ENCODE data around the gene COX6A2. TPM values are rescaled to one million over a fixed set of nuclear protein-coding genes. Genes with fewer than 3 reads are reported as not detected.
"Not testable (repeated sequence)": the region's sequence is repeated elsewhere in the genome, so short reads cannot be mapped to it uniquely, and the experiment has no call there.

Gene COX6A2
- total RNA-seq, 1 donor from 2014 or later: 1,516 TPM

DNA sequence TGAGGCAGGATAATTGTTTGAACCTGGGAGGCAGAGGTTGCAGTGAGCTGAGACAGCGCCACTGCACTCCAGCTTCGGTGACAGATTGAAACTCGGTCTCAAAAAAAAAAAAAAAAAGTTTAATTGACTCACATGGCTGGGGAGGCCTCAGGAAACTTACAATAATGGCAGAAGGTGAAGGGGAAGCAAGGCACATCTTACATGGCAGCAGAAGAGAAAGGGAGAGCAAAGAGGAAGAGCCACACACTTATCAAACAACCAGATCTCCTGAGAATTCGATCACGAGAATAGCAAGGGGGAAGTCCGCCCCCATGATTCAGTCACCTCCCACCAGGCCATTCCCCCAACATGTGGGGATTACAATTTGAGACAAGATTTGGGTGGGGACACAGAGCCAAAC is 17.8 kb upstream of the COX6A2 start:
- DNase-seq, ATAC-seq: not testable (repeated sequence)
- intact Hi-C loops (cut with micrococcal nuclease): loop anchor here (10.0 kb wide), 1 partner anchor 461 kb away; the partner anchor contains the start of gene HSD3B7

DNA sequence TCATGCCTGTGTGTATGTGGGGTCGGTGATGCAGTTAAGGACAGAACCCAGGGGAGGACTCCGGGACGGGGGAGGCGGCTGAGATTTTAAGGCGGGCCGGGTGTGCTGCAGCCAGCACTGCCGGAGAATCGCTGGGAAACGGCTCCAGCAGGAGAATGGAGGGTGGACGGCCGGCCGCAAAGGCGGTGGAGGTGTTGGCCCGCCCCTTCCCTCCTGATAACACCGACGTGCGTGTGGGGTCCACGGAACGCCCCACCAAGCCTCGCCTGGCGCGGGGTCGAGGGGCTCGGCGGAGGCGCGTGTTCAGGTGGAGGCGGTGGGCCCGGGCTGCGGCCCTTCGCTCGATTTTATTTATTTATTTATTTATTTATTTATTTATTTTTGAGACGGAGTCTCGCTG is 13.8 kb upstream of the COX6A2 start:
- intact Hi-C loops (cut with micrococcal nuclease): loop anchor here (10.0 kb wide), 1 partner anchor 457 kb away; the partner anchor contains the start of gene HSD3B7
- peak; percentile 49 for DNase-seq
- no peak for ATAC-seq

DNA sequence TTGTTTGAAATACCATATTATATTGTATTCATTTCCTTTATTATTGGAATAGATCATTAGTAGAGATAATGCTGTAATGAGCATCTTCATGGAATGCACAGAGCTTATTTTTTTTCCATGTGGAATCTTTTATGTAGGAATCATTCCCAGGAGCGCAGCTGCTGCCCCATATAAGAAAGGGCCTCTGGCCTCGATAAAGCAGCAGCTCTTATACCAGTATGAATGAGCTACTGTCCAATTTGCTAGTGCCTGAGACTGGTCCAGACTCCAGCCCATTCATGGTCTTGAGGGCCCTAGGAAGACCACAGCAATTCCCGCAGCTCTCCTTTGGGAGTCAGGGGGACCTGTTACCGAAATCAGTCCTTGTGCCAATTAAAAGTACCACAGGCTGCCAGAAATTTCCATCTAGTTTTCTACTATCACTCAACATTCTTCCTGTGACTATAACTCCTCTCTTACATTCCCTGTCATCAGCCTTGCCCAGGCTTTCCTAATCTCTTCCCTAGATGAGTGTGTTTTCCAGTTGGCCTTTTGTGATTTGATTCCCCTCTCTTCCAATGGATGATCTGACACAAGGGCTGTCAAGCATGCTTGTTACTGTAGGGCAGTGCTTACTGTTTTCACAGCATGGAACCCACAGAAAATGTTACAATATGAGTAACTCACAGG is 12.5 kb upstream of the COX6A2 start:
- ATAC-seq (no peak), DNase-seq (no peak)
- intact Hi-C loops (cut with micrococcal nuclease): loop anchor here (10.0 kb wide), 1 partner anchor 456 kb away; the partner anchor contains the start of gene HSD3B7

DNA sequence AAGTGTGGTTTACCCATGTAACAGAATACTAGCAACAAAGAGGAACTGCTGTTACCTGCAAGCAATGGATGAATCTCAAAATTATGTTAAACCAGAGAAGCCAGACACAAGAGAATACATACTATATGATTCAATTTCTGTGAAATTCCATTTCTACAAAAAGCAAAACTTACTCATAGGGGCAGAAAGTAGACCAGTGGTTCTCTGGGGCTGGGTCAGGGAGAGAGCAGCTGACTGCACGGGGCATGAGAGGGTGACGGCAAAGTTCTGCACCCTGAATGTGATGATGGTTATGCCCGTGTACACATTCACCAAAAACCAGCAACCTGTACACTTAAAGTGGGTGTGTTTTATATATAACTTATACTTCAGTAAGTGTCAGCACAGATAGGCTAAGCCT is 11.4 kb upstream of the COX6A2 start:
- ATAC-seq: no peak
- DNase-seq: no peak
- intact Hi-C loops (cut with micrococcal nuclease): no loop called here

DNA sequence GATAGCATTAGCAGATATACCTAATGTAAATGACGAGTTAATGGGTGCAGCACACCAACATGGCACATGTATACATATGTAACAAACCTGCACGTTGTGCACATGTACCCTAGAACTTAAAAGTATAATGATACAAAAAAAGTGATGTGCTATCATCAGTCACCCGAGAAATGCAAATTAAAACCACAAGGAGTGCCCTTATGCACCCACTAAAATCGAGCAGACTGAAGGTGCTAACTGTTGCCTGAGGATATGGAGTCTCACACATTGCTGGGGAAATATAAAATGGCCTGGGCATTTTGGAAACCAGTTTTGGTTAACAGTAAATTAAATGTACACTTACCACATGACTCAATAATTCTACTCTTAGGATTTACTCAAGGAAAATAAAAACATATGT is 10.9 kb upstream of the COX6A2 start:
- ATAC-seq; intact Hi-C loops (cut with micrococcal nuclease); DNase-seq: not testable (repeated sequence)

DNA sequence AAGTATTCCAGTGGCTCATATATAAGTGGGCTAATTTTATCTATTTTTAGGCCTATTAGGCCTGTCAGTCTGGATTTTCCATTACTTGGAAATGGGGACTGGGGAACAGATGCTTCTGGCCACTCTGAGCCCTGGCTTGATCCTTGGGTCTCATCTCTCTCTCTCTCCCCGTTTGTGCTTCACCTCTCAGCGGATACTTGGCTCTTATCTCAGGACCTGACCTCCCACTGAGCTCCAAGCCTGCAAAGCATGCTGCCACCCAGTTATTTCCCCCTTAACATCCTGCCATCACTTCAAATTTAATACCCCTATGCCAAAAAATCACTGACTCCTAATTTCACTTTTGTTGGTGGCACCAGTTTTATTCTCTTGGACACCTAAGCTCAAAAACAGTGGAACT is 10.3 kb upstream of the COX6A2 start:
- no peak for DNase-seq
- no peak for ATAC-seq
- intact Hi-C loops (cut with micrococcal nuclease): no loop called here

DNA sequence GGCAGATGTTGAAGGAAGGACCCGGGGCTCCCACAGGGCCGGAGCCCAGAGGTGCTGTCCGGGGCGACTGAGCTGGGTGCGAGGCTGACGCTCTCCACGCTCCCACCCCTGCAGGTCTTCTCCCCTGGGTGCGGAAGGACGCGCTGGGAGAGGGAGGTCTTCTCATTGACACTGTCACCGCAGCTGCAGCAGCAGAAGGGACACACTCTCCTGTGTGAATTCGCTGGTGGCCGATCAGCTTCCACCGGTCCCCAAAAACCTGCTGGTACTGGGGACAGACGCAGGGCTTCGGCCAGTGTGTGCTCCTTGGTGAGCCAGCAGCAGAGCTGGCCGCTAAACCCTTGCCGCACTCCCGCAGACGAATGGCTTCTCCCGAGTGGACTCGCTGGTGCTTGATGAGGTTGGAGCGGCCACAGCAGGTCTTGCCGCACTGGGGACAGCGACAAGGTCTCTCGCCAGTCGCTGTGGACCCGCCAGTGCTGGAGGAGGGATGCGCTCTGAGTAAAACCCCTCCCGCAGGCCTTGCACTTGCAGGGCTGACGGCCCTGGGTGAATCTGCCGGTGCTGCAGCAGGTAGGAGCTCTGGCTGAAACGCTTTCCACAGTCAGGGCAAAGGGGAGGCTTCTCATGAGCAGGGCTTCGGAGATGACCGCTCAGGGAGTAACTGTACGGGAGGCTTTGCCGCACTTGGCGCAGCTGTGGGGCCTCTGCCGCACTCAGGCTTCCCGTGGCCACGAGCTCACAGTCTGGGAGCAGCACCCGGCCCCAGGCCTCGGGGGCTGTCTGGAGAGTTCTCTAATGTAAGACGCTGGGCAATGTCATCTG is 8.3 kb upstream of the COX6A2 start:
- intact Hi-C loops (cut with micrococcal nuclease): no loop called here
- DNase-seq: no peak
- no peak for ATAC-seq

DNA sequence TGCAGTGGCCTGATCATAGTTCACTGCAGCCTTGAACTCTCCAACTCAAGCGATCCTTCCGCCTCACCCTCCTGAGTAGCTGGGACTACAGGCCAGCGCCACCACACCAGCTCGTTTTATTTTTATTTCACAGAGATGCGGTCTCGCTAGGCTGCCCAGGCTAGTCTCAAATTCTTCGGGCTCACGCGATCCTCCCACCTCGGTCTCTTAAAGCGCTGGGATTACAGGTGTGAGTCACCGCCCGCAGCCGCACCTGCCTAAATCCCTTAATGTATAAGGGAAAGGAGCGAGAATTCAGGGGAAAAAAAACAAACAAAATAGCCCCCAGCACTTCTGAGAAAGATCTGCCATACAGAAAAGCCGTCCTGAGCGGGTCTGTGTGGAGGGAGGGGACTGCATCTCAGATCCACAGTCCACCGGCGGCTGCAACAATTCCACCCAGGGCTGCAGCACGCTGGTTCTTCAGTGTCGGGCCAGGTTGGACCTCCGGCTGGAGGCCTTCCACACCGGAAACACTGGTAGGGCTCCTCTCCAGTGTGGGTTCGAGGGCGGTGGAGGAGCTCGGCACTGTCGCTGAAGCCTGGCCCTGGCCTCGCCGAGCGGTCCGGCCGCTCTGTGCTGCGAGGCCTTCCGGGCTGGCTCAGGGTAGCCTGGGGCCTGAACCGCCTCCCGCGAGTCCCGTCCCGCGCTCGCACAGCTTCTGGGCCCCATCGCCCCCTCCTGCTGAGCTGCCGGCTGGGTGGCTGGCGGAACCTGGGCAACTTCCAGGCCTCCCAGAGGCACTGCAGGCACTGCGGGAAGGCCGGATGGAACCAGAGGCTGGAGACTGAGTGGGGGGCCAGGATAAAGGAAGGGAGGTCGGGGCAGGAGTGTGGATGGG is 7.4 kb upstream of the COX6A2 start:
- intact Hi-C loops (cut with micrococcal nuclease): no loop called here
- no peak for DNase-seq
- ATAC-seq: no peak

DNA sequence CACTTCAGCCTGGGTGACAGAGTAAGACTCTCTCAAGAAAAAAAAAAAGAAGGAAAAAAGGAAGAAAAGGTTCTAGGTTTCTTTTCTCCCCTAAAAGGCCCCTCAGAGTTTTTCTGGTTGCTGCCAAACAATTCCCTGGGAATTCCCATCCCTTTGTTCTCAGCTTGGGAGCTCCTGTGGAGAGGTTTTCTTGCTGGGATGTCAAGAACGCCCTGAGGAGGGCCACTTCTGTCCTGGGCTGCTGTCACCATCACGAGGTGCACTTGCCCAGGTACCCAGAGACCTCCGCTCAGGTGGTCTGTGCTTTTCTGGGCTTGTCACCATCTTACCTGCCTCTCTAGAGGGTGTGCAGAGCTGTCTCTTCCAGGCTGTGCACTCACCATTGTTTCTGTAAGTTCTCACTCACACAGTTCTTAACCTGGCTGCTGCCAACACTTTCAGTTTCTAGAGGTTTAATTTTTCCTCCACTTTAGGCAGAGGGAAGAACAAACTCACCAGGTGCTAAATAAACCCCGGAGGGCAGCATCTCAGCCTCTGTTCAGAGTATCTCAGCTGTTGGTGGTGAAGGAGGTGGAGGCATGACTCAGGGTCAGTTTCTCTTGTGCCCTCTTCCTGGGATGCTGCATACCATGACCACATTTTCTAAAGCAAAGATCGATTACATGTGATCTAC is 2.4 kb upstream of the COX6A2 start:
- intact Hi-C loops (cut with micrococcal nuclease): no loop called here
- DNase-seq (no peak), ATAC-seq (no peak)

DNA sequence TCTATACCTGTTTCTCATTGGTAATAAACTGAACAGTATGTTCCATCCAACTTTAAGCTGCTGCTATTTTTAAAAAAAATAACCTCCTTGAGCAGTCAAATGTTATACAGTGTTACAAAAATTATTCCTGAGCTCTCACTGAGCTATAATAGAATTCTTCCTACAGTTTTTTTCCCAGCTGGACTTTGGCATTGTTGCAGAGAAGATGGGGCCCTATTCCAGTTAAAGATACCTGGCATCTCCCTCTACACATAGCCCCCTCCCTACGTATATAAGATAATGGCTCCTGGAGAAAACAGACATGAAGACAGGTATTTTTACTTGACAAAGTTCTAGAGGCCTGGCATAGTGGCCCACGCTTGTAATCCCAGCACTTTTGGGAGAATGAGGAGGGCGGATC is 1.6 kb upstream of the COX6A2 start:
- intact Hi-C loops (cut with micrococcal nuclease): no loop called here
- peak; percentile 7 for ATAC-seq

DNA sequence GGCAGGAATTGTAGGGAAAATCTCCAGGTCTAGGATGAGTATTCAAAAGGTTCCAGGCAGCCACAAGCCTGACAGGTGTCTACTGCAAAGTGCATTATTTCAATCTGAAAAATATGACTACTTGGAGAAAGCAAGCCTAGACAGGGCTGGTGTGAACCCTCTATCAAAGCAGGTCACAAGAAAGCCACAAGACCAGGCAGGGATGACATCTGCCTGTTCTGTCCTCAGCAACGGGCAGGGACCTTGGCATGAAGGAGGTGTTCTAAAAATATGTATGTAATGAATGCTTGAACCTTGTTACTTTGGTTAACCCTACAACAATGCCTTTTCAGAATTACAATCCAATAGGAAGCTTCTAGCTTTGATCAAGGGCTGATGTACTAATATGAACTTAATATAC is 1.2 kb upstream of the COX6A2 start:
- peak; percentile 74 for ATAC-seq
- intact Hi-C loops (cut with micrococcal nuclease): no loop called here
- peak; percentile 53 for DNase-seq

More for the DNA sequence above, 1.6 kb upstream of the COX6A2 start:
- DNase-seq: no peak

DNA sequence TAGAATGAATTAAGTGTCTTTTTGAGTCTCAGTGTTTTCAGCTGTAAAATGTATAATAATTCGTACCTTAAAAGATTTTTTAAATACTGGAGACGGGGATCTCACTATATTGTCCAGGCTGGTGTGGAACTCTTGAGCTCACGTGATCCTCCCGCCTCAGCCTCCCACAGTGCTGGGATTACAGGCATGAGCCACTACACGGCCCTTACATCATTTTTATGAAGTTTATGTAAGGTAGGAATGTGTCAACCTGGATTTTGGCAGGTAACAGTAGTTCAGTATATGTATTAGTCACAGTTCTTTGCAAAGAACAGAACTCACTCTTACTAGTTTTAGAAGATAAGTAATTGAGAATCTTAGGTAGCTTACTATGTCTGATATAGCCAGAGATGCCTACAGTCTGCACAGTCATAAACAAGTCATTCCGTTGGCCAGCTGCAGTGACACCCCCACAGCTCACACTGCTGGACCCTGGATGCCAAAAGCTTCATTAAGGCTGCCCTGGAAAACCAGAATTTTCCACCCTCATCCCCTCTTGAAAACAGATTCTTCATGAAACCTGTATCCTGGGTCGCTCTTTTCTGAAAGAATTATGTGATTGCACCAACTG is 583 bp upstream of the COX6A2 start:
- ATAC-seq: peak; percentile 17

DNA sequence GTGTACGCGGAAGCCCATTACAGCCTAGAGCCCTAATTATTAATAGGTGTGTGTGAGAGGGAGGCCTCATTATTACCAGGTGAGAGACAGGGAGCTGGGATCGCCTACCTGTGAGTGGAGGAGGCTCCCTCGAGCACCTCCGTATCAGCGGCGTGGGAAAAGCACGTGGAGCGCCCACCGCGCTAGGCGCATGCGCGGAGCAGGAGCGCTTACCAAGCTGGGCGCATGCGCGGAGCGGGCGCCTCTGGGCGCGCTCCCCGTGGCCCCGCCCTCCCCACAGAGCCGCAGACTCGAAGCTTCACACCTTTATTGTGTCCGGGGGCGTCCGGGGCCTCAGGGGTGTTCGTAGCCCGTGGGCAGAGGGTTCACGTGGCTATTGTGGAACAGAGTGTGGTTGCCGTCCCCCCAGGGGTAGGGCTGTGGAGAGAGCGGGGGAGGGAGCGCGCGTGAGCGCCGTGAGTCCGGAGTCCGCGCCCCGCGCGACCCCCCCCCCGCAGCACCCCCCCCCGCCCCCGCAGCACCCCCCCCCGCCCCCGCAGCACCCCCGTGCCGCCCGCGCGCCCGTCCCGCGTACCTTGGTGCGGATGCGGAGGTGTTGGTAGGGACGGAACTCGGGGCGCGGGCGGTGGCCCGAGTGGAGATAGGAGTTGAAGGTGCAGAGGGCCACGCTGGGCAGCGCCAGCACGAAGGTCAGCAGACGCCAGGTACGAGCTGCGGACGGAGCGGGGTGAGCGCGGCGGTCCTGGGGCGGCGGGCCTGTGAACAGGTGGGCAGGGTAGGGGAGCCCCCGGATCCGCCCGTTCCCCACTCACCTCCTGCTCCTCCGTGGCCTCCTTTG is 500 bp downstream of the COX6A2 start:
- peak; percentile 88 for DNase-seq
- ATAC-seq: peak; percentile 18
- intact Hi-C loops (cut with micrococcal nuclease): no loop called here

More for the DNA sequence above, 583 bp upstream of the COX6A2 start:
- intact Hi-C loops (cut with micrococcal nuclease): no loop called here
- no peak for DNase-seq

DNA sequence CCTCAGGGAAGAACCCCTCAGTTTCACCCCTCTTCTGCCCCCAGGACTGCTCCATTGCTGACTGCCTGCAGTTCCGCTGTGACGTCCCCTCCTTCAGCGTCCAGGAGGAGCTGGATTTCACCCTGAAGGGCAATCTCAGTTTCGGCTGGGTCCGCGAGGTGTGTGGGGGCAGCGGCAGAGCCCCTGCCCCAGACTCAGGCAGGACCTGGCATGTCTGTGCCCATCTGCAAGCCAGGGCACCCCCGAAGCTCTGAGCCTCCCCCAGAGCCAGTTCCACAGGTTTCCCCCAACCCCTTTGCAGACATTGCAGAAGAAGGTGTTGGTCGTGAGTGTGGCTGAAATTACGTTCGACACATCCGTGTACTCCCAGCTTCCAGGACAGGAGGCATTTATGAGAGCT is 4.4 kb downstream of the COX6A2 start:
- ATAC-seq (peak; percentile 3), DNase-seq (no peak)
- intact Hi-C loops (cut with micrococcal nuclease): no loop called here

DNA sequence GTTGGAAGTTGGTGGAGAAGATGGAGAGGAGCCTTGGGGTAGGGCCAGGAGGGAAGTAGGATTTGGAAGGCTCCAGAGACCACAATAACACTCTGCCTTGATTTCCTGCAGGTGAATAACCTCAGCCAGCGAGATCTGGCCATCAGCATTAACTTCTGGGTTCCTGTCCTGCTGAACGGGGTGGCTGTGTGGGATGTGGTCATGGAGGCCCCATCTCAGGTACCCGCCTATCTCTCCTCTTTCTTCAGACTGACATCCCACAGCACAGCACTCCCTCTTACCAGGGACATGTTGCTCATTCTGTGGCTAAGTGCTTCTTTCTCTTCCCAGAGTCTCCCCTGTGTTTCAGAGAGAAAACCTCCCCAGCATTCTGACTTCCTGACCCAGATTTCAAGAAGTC is 4.9 kb downstream of the COX6A2 start:
- ATAC-seq (peak; percentile 19), DNase-seq (no peak)
- intact Hi-C loops (cut with micrococcal nuclease): no loop called here

DNA sequence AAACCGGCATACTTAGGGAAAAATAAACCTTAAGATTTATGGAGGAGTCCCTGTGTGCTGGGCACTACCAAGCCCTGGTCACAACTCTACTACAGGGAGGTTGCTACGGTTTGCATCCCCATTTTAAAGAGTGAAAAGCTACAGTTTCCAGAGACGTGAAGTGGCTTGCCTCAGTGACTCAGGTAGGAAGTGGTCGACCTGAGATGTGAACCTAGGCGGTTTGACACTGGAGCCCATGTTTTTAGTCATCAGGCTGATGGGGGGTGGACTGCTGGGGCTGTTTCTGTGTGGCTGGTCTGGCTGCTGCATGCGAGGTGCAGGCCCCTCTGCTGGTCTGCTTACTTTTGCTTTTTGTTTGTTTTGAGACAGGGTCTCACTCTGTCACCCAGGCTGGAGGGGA is 6.6 kb downstream of the COX6A2 start:
- ATAC-seq: no peak
- no peak for DNase-seq
- intact Hi-C loops (cut with micrococcal nuclease): no loop called here

DNA sequence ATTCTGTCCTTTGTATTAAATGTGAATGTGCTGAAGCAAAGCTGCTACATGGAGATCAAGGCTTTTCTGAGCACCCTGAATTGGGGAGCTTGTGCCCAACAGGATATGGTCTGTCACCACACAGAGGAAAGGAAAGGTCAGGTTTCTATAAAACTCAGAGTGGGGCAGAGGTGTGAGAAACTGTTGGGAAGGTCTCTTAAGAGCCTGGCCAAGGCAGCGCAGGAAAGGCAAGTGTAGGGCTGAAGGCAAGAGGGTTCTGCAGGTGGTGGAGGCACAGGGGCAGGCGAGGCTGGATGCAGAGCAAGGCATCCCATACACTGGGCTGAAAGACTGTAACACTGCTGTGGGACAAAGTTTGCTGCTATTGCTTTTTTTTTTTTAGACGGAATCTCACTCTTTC is 8.1 kb downstream of the COX6A2 start:
- intact Hi-C loops (cut with micrococcal nuclease): no loop called here
- no peak for DNase-seq
- ATAC-seq: no peak

DNA sequence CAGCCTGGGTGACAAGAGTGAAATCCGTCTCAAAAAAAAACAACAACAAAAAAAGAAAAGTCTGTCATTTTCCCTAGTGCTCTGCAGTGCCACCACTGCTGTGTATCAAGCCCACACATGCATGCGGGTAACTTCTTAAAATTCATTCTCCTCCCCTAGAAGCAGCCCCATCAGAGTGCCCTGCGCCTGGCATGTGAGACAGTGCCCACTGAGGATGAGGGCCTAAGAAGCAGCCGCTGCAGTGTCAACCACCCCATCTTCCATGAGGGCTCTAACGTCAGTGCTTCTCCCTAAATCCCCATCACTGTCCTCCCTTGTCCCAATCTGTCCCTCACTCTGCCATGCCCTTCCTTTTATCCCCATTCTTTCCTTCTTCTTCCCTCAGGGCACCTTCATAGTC is 10.2 kb downstream of the COX6A2 start:
- DNase-seq: no peak
- no peak for ATAC-seq
- intact Hi-C loops (cut with micrococcal nuclease): no loop called here
